SKM-1 (cell line): ENCODE results near the gene TATDN3.
"Not testable (repeated sequence)": the region's sequence is repeated elsewhere in the genome, so short reads cannot be mapped to it uniquely, and the experiment has no call there.

Source experiments
- DNase-seq: peaks from one replicate; lab custom pipeline; 2025; ENCODE audit not compliant: unreplicated experiment; lab: John Stamatoyannopoulos, UW

Gene TATDN3

GRCh38 chr1:212791676-212792395 is at the start of gene TATDN3, which contains the start of gene NSL1:
TSS of gene TATDN3 (plus strand) at chr1:212791894. CDS start at chr1:212791922, 28 bp downstream.
TSS of gene NSL1 (minus strand) at chr1:212791777. CDS start at chr1:212791763, 14 bp downstream.
- DNase-seq: peak; percentile 73

- no peak for DNase-seq
Measured at GRCh38 chr1:212743901-212744475, 47.7 kb upstream of the TATDN3 start.

- DNase-seq: no peak
Measured at GRCh38 chr1:212745303-212745702, 46.4 kb upstream of the TATDN3 start.

- DNase-seq: no peak
Measured at GRCh38 chr1:212746546-212746945, 45.1 kb upstream of the TATDN3 start.

- DNase-seq: peak; percentile 41
Measured at GRCh38 chr1:212749821-212750535, 41.7 kb upstream of the TATDN3 start.

GRCh38 chr1:212752252-212752933 is 39.3 kb upstream of the TATDN3 start:
- peak; percentile 70 for DNase-seq

- DNase-seq: peak; percentile 70
Measured at GRCh38 chr1:212752934-212753497, 38.7 kb upstream of the TATDN3 start.

GRCh38 chr1:212753749-212754148 is 37.9 kb upstream of the TATDN3 start:
- DNase-seq: no peak

- DNase-seq: peak; percentile 58
Measured at GRCh38 chr1:212754193-212754592, 37.5 kb upstream of the TATDN3 start.

GRCh38 chr1:212754680-212755079 is 37.0 kb upstream of the TATDN3 start:
- DNase-seq: no peak

- no peak for DNase-seq
Measured at GRCh38 chr1:212759683-212760082, 32.0 kb upstream of the TATDN3 start.

GRCh38 chr1:212760126-212760823 is 31.4 kb upstream of the TATDN3 start:
- peak; percentile 11 for DNase-seq

- no peak for DNase-seq
Measured at GRCh38 chr1:212762234-212762633, 29.5 kb upstream of the TATDN3 start.

GRCh38 chr1:212762839-212763238 is 28.9 kb upstream of the TATDN3 start:
- DNase-seq: no peak

- DNase-seq: not testable (repeated sequence)
Measured at GRCh38 chr1:212764718-212765281, 26.9 kb upstream of the TATDN3 start.

- not testable (repeated sequence) for DNase-seq
Measured at GRCh38 chr1:212766825-212767224, 24.9 kb upstream of the TATDN3 start.

GRCh38 chr1:212769459-212770167 is 22.1 kb upstream of the TATDN3 start:
- DNase-seq: no peak

- no peak for DNase-seq
Measured at GRCh38 chr1:212771341-212771740, 20.4 kb upstream of the TATDN3 start.

GRCh38 chr1:212773011-212773410 is 18.7 kb upstream of the TATDN3 start:
- no peak for DNase-seq
